ENCODE results near the gene CCDC93. TPM values are rescaled to one million over a fixed set of nuclear protein-coding genes. Genes with fewer than 3 reads are reported as not detected.

Gene CCDC93
- total RNA-seq, 4 donors from 2014 or later, result 25.6 to 52.4 (median 33.1) TPM

- intact Hi-C loops (cut with DNase I), result no loop called here
- 89 to 93% methylated on average over 6 of the region's 6 CpGs for WGBS, 2 donors
- no peaks in the 10 kb centered on the region for H3K27me3 ChIP-seq
These were observed 33.8 kb downstream of the CCDC93 start for GRCh38 chr2:117979911-117980701.

GRCh38 chr2:117977696-117978095, 36.2 kb downstream of the CCDC93 start:
- no peak overlapping the region for H3K27ac ChIP-seq
- H3K4me1 ChIP-seq, result peaks cover 0 to 3% of the 10 kb centered on the region in 2 donors
- no peak for TF ChIP-seq POLR2A (IDR thresholded peaks at IDR 0.05)
- no peak for TF ChIP-seq CTCF (IDR thresholded peaks at IDR 0.05)
- peaks cover 17 to 24% of the 10 kb centered on the region in 2 donors for H3K36me3 ChIP-seq
- no peaks in the 10 kb centered on the region for H3K27me3 ChIP-seq
- DNase-seq, result no peak
- intact Hi-C loops (cut with DNase I), result no loop called here
- no peak overlapping the region for H3K4me3 ChIP-seq (replicated peaks in 1 of 3)
- H3K9me3 ChIP-seq, result no peaks in the 10 kb centered on the region
- 96% methylated on average over 3 of the region's 3 CpGs for WGBS, 2 donors

More at GRCh38 chr2:117979911-117980701, 33.8 kb downstream of the CCDC93 start:
- no peak overlapping the region for H3K27ac ChIP-seq
- H3K4me3 ChIP-seq (replicated peaks in 1 of 3), result no peak overlapping the region
- H3K4me1 ChIP-seq, result peaks cover 5 to 9% of the 10 kb centered on the region in 2 donors
- no peaks in the 10 kb centered on the region for H3K9me3 ChIP-seq
- TF ChIP-seq POLR2A (IDR thresholded peaks at IDR 0.05) (no peak), CTCF (IDR thresholded peaks at IDR 0.05) (no peak)
- no peak for DNase-seq
- peaks cover 1 to 5% of the 10 kb centered on the region in 2 donors for H3K36me3 ChIP-seq

- H3K27ac ChIP-seq, result no peak overlapping the region
- no peak for TF ChIP-seq POLR2A (IDR thresholded peaks at IDR 0.05)
- no peak for TF ChIP-seq CTCF (IDR thresholded peaks at IDR 0.05)
- H3K4me3 ChIP-seq (replicated peaks in 1 of 3), result no peak overlapping the region
- 95 to 96% methylated on average over 3 of the region's 3 CpGs for WGBS, 2 donors
- intact Hi-C loops (cut with DNase I), result no loop called here
- H3K9me3 ChIP-seq, result no peaks in the 10 kb centered on the region
- H3K4me1 ChIP-seq, result peaks cover 0 to 3% of the 10 kb centered on the region in 2 donors
- H3K36me3 ChIP-seq, result peaks cover 17 to 21% of the 10 kb centered on the region in 2 donors
- no peak for DNase-seq
- no peaks in the 10 kb centered on the region for H3K27me3 ChIP-seq
These were observed 37.3 kb downstream of the CCDC93 start for GRCh38 chr2:117976581-117976980.

GRCh38 chr2:117973498-117974082, 40.3 kb downstream of the CCDC93 start:
- peaks cover 0 to 6% of the 10 kb centered on the region in 2 donors for H3K4me1 ChIP-seq
- 91 to 95% methylated on average over 9 of the region's 9 CpGs for WGBS, 2 donors
- H3K4me3 ChIP-seq (replicated peaks in 1 of 3), result no peak overlapping the region
- H3K9me3 ChIP-seq, result no peaks in the 10 kb centered on the region
- TF ChIP-seq POLR2A (IDR thresholded peaks at IDR 0.05) (no peak), CTCF (IDR thresholded peaks at IDR 0.05) (no peak)
- intact Hi-C loops (cut with DNase I), result no loop called here
- no peak for DNase-seq
- H3K27ac ChIP-seq, result no peak overlapping the region
- peaks cover 17 to 21% of the 10 kb centered on the region in 2 donors for H3K36me3 ChIP-seq
- no peaks in the 10 kb centered on the region for H3K27me3 ChIP-seq
